SK-N-DZ (cell line): ENCODE measurements around the gene C6orf132.
A peak's percentile ranks its signal among the peaks of the same experiment; 100 is the strongest.

Source experiments
- DNase-seq: peaks from one replicate; pipeline ENCODE4 v3.0.0-alpha.2; 2015; ENCODE audit warnings: low spot score

C6orf132 gene

GRCh38 chr6:42075159-42075838, 67.1 kb downstream of the C6orf132 start:
- peak; percentile 65 for DNase-seq

DNA sequence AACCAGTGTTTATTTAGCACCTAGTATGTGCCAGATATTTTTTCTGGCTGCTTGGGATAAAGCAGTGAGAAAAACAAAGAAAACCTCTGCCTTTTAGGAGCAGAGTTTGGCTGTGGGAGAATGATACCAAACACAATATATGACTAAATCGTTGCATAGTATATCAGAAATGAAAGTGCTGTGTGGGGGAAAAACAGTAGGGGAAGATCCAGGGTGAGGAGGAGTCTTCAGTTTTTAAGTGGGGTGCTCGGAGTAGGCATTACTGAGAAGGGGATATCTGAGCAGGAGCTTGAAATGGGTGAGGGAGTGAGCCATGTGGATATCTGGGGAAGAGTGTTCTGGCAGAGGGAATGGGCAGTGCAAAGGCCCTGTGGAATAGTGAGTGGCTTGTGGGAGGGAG, 69.1 kb downstream of the C6orf132 start:
- no peak for DNase-seq

- no peak for DNase-seq
These were observed 70.4 kb downstream of the C6orf132 start for GRCh38 chr6:42071881-42072583.

DNA sequence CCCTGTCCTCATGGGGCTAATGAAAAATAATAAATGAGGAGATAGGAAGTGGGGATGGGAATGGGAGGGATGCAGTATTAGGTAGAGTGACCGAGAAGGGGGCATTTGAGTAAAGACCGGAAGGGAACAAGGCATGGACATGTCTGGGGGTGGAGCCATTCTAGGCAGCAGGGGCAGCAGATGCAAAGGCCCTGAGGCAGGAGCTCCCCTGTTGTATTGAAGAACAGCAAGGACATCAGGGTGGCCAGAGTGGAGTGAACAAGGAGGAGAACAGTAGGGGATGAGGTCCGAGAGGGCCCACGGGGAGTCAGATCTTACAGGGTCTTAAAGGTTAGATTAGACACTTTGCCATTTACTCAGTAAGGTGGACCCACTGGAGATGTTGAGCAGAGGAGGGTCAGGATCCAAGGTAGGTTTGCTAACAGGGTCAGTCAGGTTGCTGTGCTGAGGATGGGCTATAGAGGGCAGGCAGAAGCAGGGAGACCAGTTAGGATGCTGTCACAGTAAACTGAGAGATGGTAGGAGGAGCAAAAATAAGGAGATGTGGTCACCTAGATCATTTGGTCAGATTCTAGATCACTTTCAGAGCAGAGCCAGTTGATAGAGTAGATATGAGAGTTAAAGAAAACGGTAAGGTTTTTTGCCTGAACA, 73.4 kb downstream of the C6orf132 start:
- no peak for DNase-seq

DNA sequence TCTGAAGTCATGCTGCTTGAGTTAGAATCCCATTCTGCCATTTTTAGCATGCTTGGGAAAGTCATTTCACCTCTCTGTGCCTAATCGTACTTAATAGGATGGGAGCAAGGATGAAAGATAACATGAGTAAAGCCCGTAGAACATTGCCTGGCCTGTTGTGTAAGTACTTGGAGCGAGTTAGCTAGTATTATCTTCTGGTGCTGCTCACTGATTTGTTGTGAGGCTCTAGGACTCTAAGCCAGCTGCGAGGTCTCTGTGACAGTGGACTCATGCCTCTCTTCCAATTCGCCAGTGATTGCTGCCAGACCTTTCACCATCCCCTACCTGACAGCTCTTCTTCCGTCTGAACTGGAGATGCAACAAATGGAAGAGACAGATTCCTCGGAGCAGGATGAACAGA, 74.2 kb downstream of the C6orf132 start:
- no peak for DNase-seq

DNA sequence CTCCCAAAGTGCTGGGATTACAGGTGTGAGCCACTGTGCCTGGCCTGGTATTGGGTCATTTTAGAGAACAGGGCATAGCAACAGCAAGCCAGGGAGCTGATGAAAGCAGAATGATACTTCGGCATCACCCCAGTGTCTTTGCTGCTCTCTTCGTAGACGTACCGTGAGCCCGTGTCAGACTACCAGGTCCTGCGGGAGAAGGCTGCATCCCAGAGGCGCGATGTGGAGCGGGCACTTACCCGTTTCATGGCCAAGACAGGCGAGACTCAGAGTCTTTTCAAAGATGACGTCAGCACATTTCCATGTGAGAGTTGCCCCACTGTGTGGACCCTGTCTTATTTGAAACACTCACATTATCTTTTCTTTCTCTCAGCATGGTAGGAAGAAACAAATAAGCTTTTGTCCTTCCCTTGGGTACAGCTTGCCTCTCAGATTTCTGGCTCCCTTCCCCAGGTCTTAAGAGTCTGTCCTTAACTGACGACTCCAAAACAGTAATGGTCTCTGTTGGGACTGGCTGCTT, 76.2 kb downstream of the C6orf132 start:
- no peak for DNase-seq

DNA sequence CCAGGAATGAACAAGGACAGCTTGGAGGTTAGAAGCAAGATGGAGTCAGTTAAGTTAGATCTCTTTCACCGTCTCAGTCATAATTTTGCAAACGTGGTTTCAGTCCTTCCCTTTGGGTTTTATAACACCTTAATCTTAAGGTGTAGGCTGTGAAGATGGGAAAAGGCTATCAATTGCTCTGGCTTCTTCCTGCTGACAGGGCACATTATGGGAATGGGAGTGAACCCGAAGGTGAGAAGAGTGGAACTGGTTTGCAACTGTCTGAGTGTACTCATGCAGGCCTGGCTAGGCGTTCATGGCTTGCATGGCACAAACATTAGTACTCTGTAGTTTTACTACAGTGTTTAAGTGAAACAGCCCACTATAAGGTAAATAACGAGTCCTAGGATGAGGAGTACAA, 82.7 kb downstream of the C6orf132 start:
- no peak for DNase-seq

DNA sequence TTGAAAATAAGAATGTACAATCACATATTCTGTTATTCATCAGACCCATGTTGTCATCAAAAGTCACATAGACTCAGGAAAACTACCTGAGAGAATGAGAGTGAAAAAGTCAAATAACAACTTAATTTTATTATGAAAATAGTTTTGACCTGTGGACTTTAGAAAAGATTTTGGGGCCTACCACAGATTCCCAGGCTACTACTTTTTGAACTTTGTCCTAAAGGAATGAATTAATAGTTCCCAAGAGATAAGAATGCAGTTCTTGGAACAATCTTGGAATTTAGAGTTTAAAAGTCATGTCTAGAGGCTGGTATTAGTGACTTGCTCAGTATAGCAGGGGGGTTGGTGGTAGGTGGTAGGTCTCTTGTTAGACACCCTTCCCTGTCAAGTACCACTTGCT, 88.8 kb downstream of the C6orf132 start:
- DNase-seq, result no peak

GRCh38 chr6:42051268-42051653, 91.2 kb downstream of the C6orf132 start:
- no peak for DNase-seq
